HCT116 (cell line): ENCODE data around the gene TLE3.

Experiments used
- CTCF ChIP-seq, 3 experiments: fragments of 200-600 bp in 1 of 3; sonication (generic) in 1 of 3; IDR thresholded peaks in 2 of 3; conservative IDR thresholded peaks in 1 of 3; 2 replicates each; pipeline ENCODE4 v1.5.1; 2012 to 2017; ENCODE audit warnings: low read depth in 2 of 3, low read length in 2 of 3, antibody characterized with exemption in 1 of 3, borderline replicate concordance in 1 of 3, control low read depth in 1 of 3, mild to moderate bottlenecking in 1 of 3, mixed read lengths in 1 of 3, mixed run types in 1 of 3, moderate library complexity in 1 of 3; ENCODE audit not compliant: insufficient read depth in 1 of 3
- EGR1 ChIP-seq: IDR thresholded peaks from 2 replicates; pipeline ENCODE4 v1.6.1; 2012; ENCODE audit warnings: low read depth
- EZH2 ChIP-seq: fragments of 200-600 bp; sonication (generic); IDR thresholded peaks from 2 replicates; pipeline ENCODE4 v1.6.1; 2017; ENCODE audit warnings: antibody characterized with exemption, mixed run types
- REST ChIP-seq: IDR thresholded peaks from 2 replicates; pipeline ENCODE4 v1.6.1; 2012; ENCODE audit warnings: low read depth
- SP1 ChIP-seq: IDR thresholded peaks from 2 replicates; pipeline ENCODE4 v1.6.1; 2012; ENCODE audit warnings: low read depth

GRCh38 chr15:70065006-70065722 lies 32.6 kb downstream of the TLE3 start:
- TF ChIP-seq CTCF (IDR thresholded peaks at IDR 0.05 in 2 of 3, conservative IDR thresholded peaks at IDR 0.05 in 1 of 3; ENCODE audit: borderline replicate concordance in 1 of 3, insufficient read depth in 1 of 3, low read depth in 2 of 3, low read length in 2 of 3): no peak
- TF ChIP-seq EGR1: no peak
- no peak for TF ChIP-seq EZH2
- no peak for TF ChIP-seq REST
- TF ChIP-seq SP1: no peak
